HG02571 (cell line): ENCODE measurements around the gene CLSTN1.
"Not testable (repeated sequence)": the region's sequence is repeated elsewhere in the genome, so short reads cannot be mapped to it uniquely, and the experiment has no call there.

Source experiments
- ATAC-seq: cut with Tn5 transposase; IDR thresholded peaks from one replicate; pipeline ENCODE4 v1.9.1; 2021; ENCODE audit warnings: mild to moderate bottlenecking, moderate library complexity; ENCODE audit not compliant: unreplicated experiment

CLSTN1 gene

GRCh38 chr1:9766759-9767442, 56.9 kb downstream of the CLSTN1 start:
- no peak for ATAC-seq

GRCh38 chr1:9764550-9764949, 59.2 kb downstream of the CLSTN1 start:
- no peak for ATAC-seq

GRCh38 chr1:9763914-9764313, 59.9 kb downstream of the CLSTN1 start:
- ATAC-seq, result no peak

- ATAC-seq, result not testable (repeated sequence)
Measured at GRCh38 chr1:9762446-9762845, 61.3 kb downstream of the CLSTN1 start.

- no peak for ATAC-seq
Measured at GRCh38 chr1:9761855-9762254, 61.9 kb downstream of the CLSTN1 start.

GRCh38 chr1:9760824-9761223, 62.9 kb downstream of the CLSTN1 start:
- no peak for ATAC-seq

- no peak for ATAC-seq
Measured at GRCh38 chr1:9759939-9760338, 63.8 kb downstream of the CLSTN1 start.

GRCh38 chr1:9758559-9759121, 65.1 kb downstream of the CLSTN1 start:
- no peak for ATAC-seq

GRCh38 chr1:9755441-9755995, 68.2 kb downstream of the CLSTN1 start:
- ATAC-seq, result no peak

- no peak for ATAC-seq
Measured at GRCh38 chr1:9753121-9753531, 70.6 kb downstream of the CLSTN1 start.

- no peak for ATAC-seq
Measured at GRCh38 chr1:9751971-9752370, 71.8 kb downstream of the CLSTN1 start.

GRCh38 chr1:9749361-9749760, 74.4 kb downstream of the CLSTN1 start:
- ATAC-seq, result no peak

- not testable (repeated sequence) for ATAC-seq
Measured at GRCh38 chr1:9748391-9748790, 75.4 kb downstream of the CLSTN1 start.

- ATAC-seq, result no peak
Measured at GRCh38 chr1:9746651-9747050, 77.1 kb downstream of the CLSTN1 start.

GRCh38 chr1:9746211-9746610, 77.6 kb downstream of the CLSTN1 start:
- no peak for ATAC-seq

- ATAC-seq, result no peak
Measured at GRCh38 chr1:9744106-9744799, 79.5 kb downstream of the CLSTN1 start.

- ATAC-seq, result no peak
Measured at GRCh38 chr1:9737671-9738070, 86.1 kb downstream of the CLSTN1 start.

- ATAC-seq, result no peak
Measured at GRCh38 chr1:9737057-9737456, 86.7 kb downstream of the CLSTN1 start.

GRCh38 chr1:9736241-9736640, 87.5 kb downstream of the CLSTN1 start:
- no peak for ATAC-seq

- ATAC-seq, result no peak
Measured at GRCh38 chr1:9735800-9736199, 88.0 kb downstream of the CLSTN1 start.

GRCh38 chr1:9733160-9733789, 90.5 kb downstream of the CLSTN1 start:
- no peak for ATAC-seq
